Loucy (cell line): ENCODE measurements around the gene MTFR1L.

ENCODE experiments used
- EZH2phosphoT487 ChIP-seq: fragments of 200-600 bp; IDR thresholded peaks from 2 replicates; pipeline ENCODE4 v1.6.1; 2018; ENCODE audit warnings: antibody characterized with exemption, mild to moderate bottlenecking, moderate library complexity, borderline replicate concordance
- TF ChIP-seq, protein P1 (sequence below): fragments of 200-600 bp; sonication (generic); conservative IDR thresholded peaks from 2 replicates; pipeline ENCODE4 v1.5.1; 2014; ENCODE audit warnings: mild to moderate bottlenecking, antibody characterized with exemption, low read length

DNA sequence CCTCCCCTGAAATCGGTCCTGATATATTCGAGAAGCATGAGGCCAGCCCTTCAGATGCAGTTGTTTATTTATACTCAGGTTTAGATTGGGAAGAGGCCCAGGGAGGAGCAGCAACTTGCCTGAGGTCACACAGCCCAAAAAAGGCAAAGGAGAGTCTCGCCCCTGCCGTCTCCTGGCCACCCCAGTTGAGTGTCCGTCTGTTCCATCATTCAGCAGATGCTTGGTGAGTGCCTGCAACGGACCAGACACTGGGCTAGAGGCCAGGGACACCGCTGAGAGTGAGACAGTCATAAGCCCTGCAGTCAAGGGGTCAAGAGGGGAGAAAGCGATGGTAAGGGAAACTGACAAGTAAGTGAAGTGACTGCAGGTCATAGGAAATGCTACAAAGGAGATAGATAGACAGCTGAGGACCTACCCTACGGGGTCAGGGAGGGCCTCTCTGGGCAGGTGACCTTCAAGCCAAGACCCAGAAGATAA is 35.1 kb upstream of the MTFR1L start:
- TF ChIP-seq, protein P1, sequence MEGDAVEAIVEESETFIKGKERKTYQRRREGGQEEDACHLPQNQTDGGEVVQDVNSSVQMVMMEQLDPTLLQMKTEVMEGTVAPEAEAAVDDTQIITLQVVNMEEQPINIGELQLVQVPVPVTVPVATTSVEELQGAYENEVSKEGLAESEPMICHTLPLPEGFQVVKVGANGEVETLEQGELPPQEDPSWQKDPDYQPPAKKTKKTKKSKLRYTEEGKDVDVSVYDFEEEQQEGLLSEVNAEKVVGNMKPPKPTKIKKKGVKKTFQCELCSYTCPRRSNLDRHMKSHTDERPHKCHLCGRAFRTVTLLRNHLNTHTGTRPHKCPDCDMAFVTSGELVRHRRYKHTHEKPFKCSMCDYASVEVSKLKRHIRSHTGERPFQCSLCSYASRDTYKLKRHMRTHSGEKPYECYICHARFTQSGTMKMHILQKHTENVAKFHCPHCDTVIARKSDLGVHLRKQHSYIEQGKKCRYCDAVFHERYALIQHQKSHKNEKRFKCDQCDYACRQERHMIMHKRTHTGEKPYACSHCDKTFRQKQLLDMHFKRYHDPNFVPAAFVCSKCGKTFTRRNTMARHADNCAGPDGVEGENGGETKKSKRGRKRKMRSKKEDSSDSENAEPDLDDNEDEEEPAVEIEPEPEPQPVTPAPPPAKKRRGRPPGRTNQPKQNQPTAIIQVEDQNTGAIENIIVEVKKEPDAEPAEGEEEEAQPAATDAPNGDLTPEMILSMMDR, result no peak
- TF ChIP-seq EZH2phosphoT487, result no peak
